Neural progenitor cell (in vitro differentiated cells): ENCODE results near the gene TIMM23. TPM values are rescaled to one million over a fixed set of nuclear protein-coding genes. Genes with fewer than 3 reads are reported as not detected.

Source experiments
- DNase-seq: peaks from one replicate; pipeline ENCODE4 v3.0.0-alpha.2; 2016; ENCODE audit warnings: low spot score
- H2AFZ ChIP-seq: fragments of 200-600 bp; sonication (generic); replicated peaks from 2 replicates; pipeline ENCODE4 v1.6.1; 2016; ENCODE audit warnings: antibody characterized with exemption
- H3F3A ChIP-seq: fragments of 200-600 bp; sonication (generic); 2 replicates; pipeline ENCODE4 v1.6.1; 2016; ENCODE audit warnings: antibody characterized with exemption, low read depth
- H3K27ac ChIP-seq: fragments of 200-600 bp; sonication (generic); 2 replicates; pipeline ENCODE4 v1.5.1; 2016; ENCODE audit warnings: mild to moderate bottlenecking
- H3K27me3 ChIP-seq: fragments of 200-600 bp; sonication (generic); 2 replicates; pipeline ENCODE4 v1.6.1; 2016; ENCODE audit warnings: mild to moderate bottlenecking, moderate library complexity
- H3K36me3 ChIP-seq: fragments of 200-600 bp; sonication (generic); 2 replicates; pipeline ENCODE4 v1.5.1; 2016
- H3K4me1 ChIP-seq: fragments of 200-600 bp; sonication (generic); 2 replicates; pipeline ENCODE4 v1.6.1; 2016; ENCODE audit warnings: mixed run types
- H3K4me2 ChIP-seq: fragments of 200-600 bp; sonication (generic); 2 replicates; pipeline ENCODE4 v1.6.1; 2016
- H3K4me3 ChIP-seq: fragments of 200-600 bp; sonication (generic); 2 replicates; pipeline ENCODE4 v1.5.1; 2016
- H3K79me2 ChIP-seq: fragments of 200-600 bp; sonication (generic); 2 replicates; pipeline ENCODE4 v1.6.1; 2016; ENCODE audit warnings: low read depth
- H3K9ac ChIP-seq: fragments of 200-600 bp; sonication (generic); 2 replicates; pipeline ENCODE4 v1.6.1; 2016
- H3K9me3 ChIP-seq: fragments of 200-600 bp; sonication (generic); 2 replicates; pipeline ENCODE4 v1.5.1; 2016; ENCODE audit warnings: low read depth
- H4K20me1 ChIP-seq: fragments of 200-600 bp; sonication (generic); 2 replicates; pipeline ENCODE4 v1.6.1; 2016; ENCODE audit warnings: low read depth
- H3K27ac Mint-ChIP-seq: 3 replicates; pipeline ENCODE4 v1.8.0; 2021; ENCODE audit warnings: mixed read lengths
- H3K27me3 Mint-ChIP-seq: 2 replicates; pipeline ENCODE4 v1.8.0; 2022; ENCODE audit warnings: low read depth, mild to moderate bottlenecking, inconsistent platforms, moderate library complexity, mixed read lengths; ENCODE audit not compliant: insufficient read depth
- H3K36me3 Mint-ChIP-seq: 3 replicates; pipeline ENCODE4 v1.8.0; 2021; ENCODE audit warnings: mixed read lengths
- H3K4me1 Mint-ChIP-seq: 3 replicates; pipeline ENCODE4 v1.8.0; 2021; ENCODE audit warnings: mixed read lengths
- H3K4me3 Mint-ChIP-seq: 3 replicates; pipeline ENCODE4 v1.8.0; 2021; ENCODE audit warnings: mild to moderate bottlenecking, moderate library complexity, mixed read lengths
- H3K9me3 Mint-ChIP-seq: 3 replicates; pipeline ENCODE4 v1.8.0; 2020; ENCODE audit warnings: mixed read lengths
- EZH2 ChIP-seq: fragments of 200-600 bp; sonication (generic); IDR thresholded peaks from 2 replicates; pipeline ENCODE4 v1.6.1; 2017; ENCODE audit warnings: antibody characterized with exemption, mild to moderate bottlenecking, moderate library complexity
- EZH2phosphoT487 ChIP-seq: fragments of 200-600 bp; sonication (generic); IDR thresholded peaks from 2 replicates; pipeline ENCODE4 v1.6.1; 2017; ENCODE audit warnings: antibody characterized with exemption
- total RNA-seq: library from RNA; depleted of rRNA; stranded (reverse); fragments of >200 nt; gene quantifications from 2 replicates; pipeline ENCODE4 v1.2.3, GENCODE V29; 2015; ENCODE audit warnings: low replicate concordance
- TF ChIP-seq, protein P1 (sequence below): fragments of 200-600 bp; sonication (generic); IDR thresholded peaks from 2 replicates; pipeline ENCODE4 v1.5.1; 2017; ENCODE audit warnings: antibody characterized with exemption, mild to moderate bottlenecking

TIMM23 gene
- total RNA-seq, 1 donor from 2014 or later = 85.4 TPM

DNA sequence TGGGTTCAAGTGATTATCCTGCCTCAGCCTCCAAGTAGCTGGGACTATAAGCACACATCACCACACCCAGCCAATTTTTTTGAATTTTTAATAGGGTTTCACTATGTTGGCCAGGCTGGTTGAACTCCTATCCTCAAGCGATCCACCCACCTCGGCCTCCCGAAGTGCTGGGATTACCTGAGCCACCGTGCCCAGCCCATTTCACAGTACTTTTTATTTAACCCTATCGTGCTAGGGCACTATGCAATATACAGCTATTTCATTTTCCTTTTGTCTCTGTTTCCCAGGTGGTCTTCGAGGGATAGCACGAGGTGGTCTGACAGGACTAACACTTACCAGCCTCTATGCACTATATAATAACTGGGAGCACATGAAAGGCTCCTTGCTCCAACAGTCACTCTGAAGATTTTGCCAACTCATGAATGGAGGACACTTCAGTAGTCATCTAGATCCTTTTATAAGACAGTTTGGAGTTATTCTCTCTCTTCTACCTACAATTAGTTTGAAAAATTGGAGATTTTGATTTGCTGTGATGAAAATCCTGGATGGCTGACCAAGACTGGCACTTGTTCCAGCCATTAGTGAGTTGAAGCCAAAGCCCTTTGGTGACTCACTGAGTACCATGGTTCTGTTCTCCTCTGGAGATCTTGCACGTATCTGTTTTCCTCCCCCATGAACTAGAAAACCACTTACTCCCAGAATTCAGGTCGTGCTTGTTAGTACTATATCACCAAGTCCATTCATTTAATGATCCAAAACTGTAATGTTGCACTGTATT is 30.8 kb downstream of the TIMM23 start:
- Histone ChIP-seq H3K36me3 (peaks cover 7% of the 10 kb centered on the region), H3K4me3 (no peak overlapping the region), H3K4me2 (no peak overlapping the region), H3K79me2 (no peaks in the 10 kb centered on the region), H3F3A (no peaks in the 10 kb centered on the region), H3K4me1 (no peaks in the 10 kb centered on the region), H3K27me3 (no peaks in the 10 kb centered on the region), H3K9me3 (no peaks in the 10 kb centered on the region), H3K9ac (no peak overlapping the region), H4K20me1 (no peaks in the 10 kb centered on the region), H3K27ac (no peak overlapping the region), H2AFZ (no peak overlapping the region)
- peaks cover 32% of the 10 kb centered on the region for H3K36me3 Mint-ChIP-seq
- no peak overlapping the region for H3K4me3 Mint-ChIP-seq
- TF ChIP-seq, protein P1, sequence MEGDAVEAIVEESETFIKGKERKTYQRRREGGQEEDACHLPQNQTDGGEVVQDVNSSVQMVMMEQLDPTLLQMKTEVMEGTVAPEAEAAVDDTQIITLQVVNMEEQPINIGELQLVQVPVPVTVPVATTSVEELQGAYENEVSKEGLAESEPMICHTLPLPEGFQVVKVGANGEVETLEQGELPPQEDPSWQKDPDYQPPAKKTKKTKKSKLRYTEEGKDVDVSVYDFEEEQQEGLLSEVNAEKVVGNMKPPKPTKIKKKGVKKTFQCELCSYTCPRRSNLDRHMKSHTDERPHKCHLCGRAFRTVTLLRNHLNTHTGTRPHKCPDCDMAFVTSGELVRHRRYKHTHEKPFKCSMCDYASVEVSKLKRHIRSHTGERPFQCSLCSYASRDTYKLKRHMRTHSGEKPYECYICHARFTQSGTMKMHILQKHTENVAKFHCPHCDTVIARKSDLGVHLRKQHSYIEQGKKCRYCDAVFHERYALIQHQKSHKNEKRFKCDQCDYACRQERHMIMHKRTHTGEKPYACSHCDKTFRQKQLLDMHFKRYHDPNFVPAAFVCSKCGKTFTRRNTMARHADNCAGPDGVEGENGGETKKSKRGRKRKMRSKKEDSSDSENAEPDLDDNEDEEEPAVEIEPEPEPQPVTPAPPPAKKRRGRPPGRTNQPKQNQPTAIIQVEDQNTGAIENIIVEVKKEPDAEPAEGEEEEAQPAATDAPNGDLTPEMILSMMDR = no peak
- no peak for TF ChIP-seq EZH2
- no peak for TF ChIP-seq EZH2phosphoT487
- H3K4me1 Mint-ChIP-seq = no peaks in the 10 kb centered on the region
- H3K27ac Mint-ChIP-seq = no peak overlapping the region
- no peaks in the 10 kb centered on the region for H3K27me3 Mint-ChIP-seq
- no peak for DNase-seq
- H3K9me3 Mint-ChIP-seq = no peaks in the 10 kb centered on the region

DNA sequence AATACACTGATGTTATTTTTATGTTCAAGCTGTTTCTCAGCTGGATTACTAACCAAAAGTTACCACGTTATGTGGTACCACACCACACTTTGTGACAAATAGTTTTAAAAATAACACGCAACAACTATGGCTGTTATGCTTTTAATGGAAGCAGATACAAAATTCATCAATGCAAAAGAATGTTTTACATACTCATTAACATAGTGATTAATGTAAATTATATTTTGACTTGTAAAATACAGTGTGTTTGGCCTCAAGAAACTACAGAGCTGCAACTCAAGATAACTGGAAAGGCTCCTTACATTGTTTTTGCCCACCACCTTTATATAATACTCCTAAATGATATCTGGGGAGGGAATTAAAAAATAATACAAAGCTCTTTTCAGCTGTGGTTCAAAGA is 32.7 kb downstream of the TIMM23 start:
- peaks cover 16% of the 10 kb centered on the region for H3K36me3 ChIP-seq

DNA sequence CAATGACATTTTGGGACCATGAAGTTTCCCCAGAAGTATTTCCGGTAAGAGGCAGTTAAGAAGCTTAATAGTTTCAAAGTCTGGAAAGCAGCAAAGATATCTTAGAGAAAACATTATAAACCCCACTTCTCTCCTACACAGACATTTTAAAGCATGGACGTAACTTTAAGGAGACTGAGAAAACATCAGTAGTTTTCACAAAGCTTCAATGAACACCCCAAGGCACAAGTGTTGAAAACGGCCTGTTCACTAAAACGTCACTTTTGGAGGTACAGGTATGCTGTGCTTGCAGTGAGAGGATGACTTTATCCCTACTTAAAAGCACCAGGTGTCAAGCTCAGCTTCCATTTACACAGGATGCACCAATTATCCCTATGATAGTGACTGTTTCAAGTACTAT is 33.1 kb downstream of the TIMM23 start:
- H3K36me3 ChIP-seq = peaks cover 16% of the 10 kb centered on the region
- no peak overlapping the region for H3K9ac ChIP-seq
- H3K36me3 Mint-ChIP-seq = peaks cover 35% of the 10 kb centered on the region

More for the DNA sequence above, 32.7 kb downstream of the TIMM23 start:
- H3K27me3 Mint-ChIP-seq = no peaks in the 10 kb centered on the region
- no peak overlapping the region for H3K27ac Mint-ChIP-seq
- Histone ChIP-seq H3K27me3 (no peaks in the 10 kb centered on the region), H3F3A (no peaks in the 10 kb centered on the region), H2AFZ (no peak overlapping the region), H3K9me3 (no peaks in the 10 kb centered on the region), H3K4me1 (no peaks in the 10 kb centered on the region), H3K4me2 (no peak overlapping the region), H3K9ac (no peak overlapping the region), H3K4me3 (no peak overlapping the region), H4K20me1 (no peaks in the 10 kb centered on the region), H3K79me2 (no peaks in the 10 kb centered on the region), H3K27ac (no peak overlapping the region)
- DNase-seq = no peak
- H3K9me3 Mint-ChIP-seq = no peaks in the 10 kb centered on the region
- peaks cover 33% of the 10 kb centered on the region for H3K36me3 Mint-ChIP-seq
- no peaks in the 10 kb centered on the region for H3K4me1 Mint-ChIP-seq
- H3K4me3 Mint-ChIP-seq = no peak overlapping the region
- TF ChIP-seq EZH2phosphoT487 (no peak), EZH2 (no peak)
- TF ChIP-seq, protein P1 = no peak

More for the DNA sequence above, 33.1 kb downstream of the TIMM23 start:
- Mint-ChIP-seq H3K4me3 (no peak overlapping the region), H3K9me3 (no peaks in the 10 kb centered on the region), H3K4me1 (no peaks in the 10 kb centered on the region), H3K27ac (no peak overlapping the region), H3K27me3 (no peaks in the 10 kb centered on the region)
- Histone ChIP-seq H3K9me3 (no peaks in the 10 kb centered on the region), H3F3A (no peaks in the 10 kb centered on the region), H3K4me3 (no peak overlapping the region), H3K4me1 (no peaks in the 10 kb centered on the region), H3K79me2 (no peaks in the 10 kb centered on the region), H3K27me3 (no peaks in the 10 kb centered on the region), H4K20me1 (no peaks in the 10 kb centered on the region), H3K4me2 (no peak overlapping the region), H2AFZ (no peak overlapping the region), H3K27ac (no peak overlapping the region)
- no peak for TF ChIP-seq EZH2phosphoT487
- TF ChIP-seq, protein P1 = no peak
- TF ChIP-seq EZH2 = no peak
- no peak for DNase-seq
